MM.1S (cell line): Measurements from ENCODE around the gene TMEM258.

Experiments
- DNase-seq: peaks from one replicate; pipeline ENCODE4 v3.0.0-alpha.2; 2015
- H2AFZ ChIP-seq: fragments of 300-600 bp; sonication (generic); 2 replicates; pipeline ENCODE4 v1.6.0; 2016; ENCODE audit warnings: antibody characterized with exemption, low read length
- H3F3A ChIP-seq: fragments of 300-600 bp; sonication (generic); 2 replicates; pipeline ENCODE4 v1.6.1; 2016; ENCODE audit warnings: mild to moderate bottlenecking, antibody characterized with exemption, low read length, moderate library complexity, mixed read lengths; ENCODE audit not compliant: insufficient read depth
- H3K27ac ChIP-seq: fragments of 300-600 bp; sonication (generic); 2 replicates; pipeline ENCODE4 v1.5.1; 2016; ENCODE audit warnings: mild to moderate bottlenecking, low read length
- H3K27me3 ChIP-seq: fragments of 300-600 bp; sonication (generic); replicated peaks from 2 replicates; pipeline ENCODE4 v1.6.0; 2016; ENCODE audit warnings: low read length; ENCODE audit not compliant: insufficient read depth
- H3K36me3 ChIP-seq: fragments of 300-600 bp; sonication (generic); replicated peaks from 2 replicates; pipeline ENCODE4 v1.6.1; 2016; ENCODE audit warnings: mild to moderate bottlenecking, low read length, mixed read lengths; ENCODE audit not compliant: insufficient read depth
- H3K4me1 ChIP-seq: fragments of 300-600 bp; sonication (generic); 2 replicates; pipeline ENCODE4 v1.6.1; 2016; ENCODE audit warnings: low read length, mixed read lengths
- H3K4me2 ChIP-seq: fragments of 300-600 bp; sonication (generic); 2 replicates; pipeline ENCODE4 v1.6.0; 2016; ENCODE audit warnings: low read depth, low read length
- H3K4me3 ChIP-seq: fragments of 300-600 bp; sonication (generic); 2 replicates; pipeline ENCODE4 v1.5.1; 2016; ENCODE audit warnings: low read length, mixed read lengths
- H3K79me2 ChIP-seq: fragments of 300-600 bp; sonication (generic); 2 replicates; pipeline ENCODE4 v1.6.1; 2016; ENCODE audit warnings: mixed run types, low read length, mixed read lengths
- H3K9ac ChIP-seq: fragments of 300-600 bp; sonication (generic); 2 replicates; pipeline ENCODE4 v1.6.1; 2016; ENCODE audit warnings: low read length, mixed read lengths
- H3K9me2 ChIP-seq: fragments of 300-600 bp; sonication (generic); replicated peaks from 2 replicates; pipeline ENCODE4 v1.6.1; 2016; ENCODE audit warnings: mild to moderate bottlenecking, low read length, mixed read lengths; ENCODE audit not compliant: insufficient read depth
- H3K9me3 ChIP-seq: fragments of 300-600 bp; sonication (generic); replicated peaks from 2 replicates; pipeline ENCODE4 v1.6.1; 2016; ENCODE audit warnings: mild to moderate bottlenecking, low read length, mixed read lengths; ENCODE audit not compliant: insufficient read depth
- H4K20me1 ChIP-seq: fragments of 300-600 bp; sonication (generic); 2 replicates; pipeline ENCODE4 v1.6.1; 2016; ENCODE audit warnings: mild to moderate bottlenecking, low read length, moderate library complexity, mixed read lengths; ENCODE audit not compliant: insufficient read depth
- CTCF ChIP-seq: fragments of 300-600 bp; sonication (generic); IDR thresholded peaks from 2 replicates; pipeline ENCODE4 v1.5.1; 2016; ENCODE audit warnings: antibody characterized with exemption, low read length, mixed read lengths
- EZH2 ChIP-seq: fragments of 300-600 bp; sonication (generic); optimal IDR thresholded peaks from 2 replicates; pipeline ENCODE3; 2017; ENCODE audit warnings: low read depth, mild to moderate bottlenecking, antibody characterized with exemption, low read length, mixed read lengths
- EZH2phosphoT487 ChIP-seq: fragments of 300-600 bp; sonication (generic); IDR thresholded peaks from 2 replicates; pipeline ENCODE4 v1.6.1; 2018; ENCODE audit warnings: antibody characterized with exemption, low read length

Gene TMEM258

GRCh38 chr11:61828629-61829407 is 36.4 kb upstream of the TMEM258 start:
- H3K4me1 ChIP-seq, result 0 out of 2 replicates have a peak, but pooled peaks cover 9% of the 10 kb centered on the region
- no peak overlapping the region for H3K9ac ChIP-seq
- no peaks in the 10 kb centered on the region for H3K36me3 ChIP-seq
- no peaks in the 10 kb centered on the region for H3K9me2 ChIP-seq
- H3F3A ChIP-seq, result no peaks in the 10 kb centered on the region
- peak overlapping the region; percentile 35 for H3K4me3 ChIP-seq
- TF ChIP-seq CTCF, result peak; percentile 26
- no peak for TF ChIP-seq EZH2phosphoT487
- no peak for TF ChIP-seq EZH2
- H3K4me2 ChIP-seq, result peak overlapping the region; percentile 67
- no peaks in the 10 kb centered on the region for H4K20me1 ChIP-seq
- no peaks in the 10 kb centered on the region for H3K9me3 ChIP-seq
- no peaks in the 10 kb centered on the region for H3K79me2 ChIP-seq
- DNase-seq, result no peak
- H3K27me3 ChIP-seq, result peaks cover 41% of the 10 kb centered on the region
- no peak overlapping the region for H3K27ac ChIP-seq
- H2AFZ ChIP-seq, result peak overlapping the region; percentile 27

GRCh38 chr11:61828379-61828628 is 35.9 kb upstream of the TMEM258 start:
- no peaks in the 10 kb centered on the region for H3K9me2 ChIP-seq
- H3K4me1 ChIP-seq, result 0 out of 2 replicates have a peak, but pooled peaks cover 9% of the 10 kb centered on the region
- peak overlapping the region; percentile 12; the same call in 1 of the 2 replicates for H2AFZ ChIP-seq
- H3K27ac ChIP-seq, result no peak overlapping the region
- DNase-seq, result no peak
- H4K20me1 ChIP-seq, result no peaks in the 10 kb centered on the region
- H3K9me3 ChIP-seq, result no peaks in the 10 kb centered on the region
- peak overlapping the region; percentile 67 for H3K4me2 ChIP-seq
- no peak overlapping the region for H3K9ac ChIP-seq
- peaks cover 41% of the 10 kb centered on the region for H3K27me3 ChIP-seq
- H3K36me3 ChIP-seq, result no peaks in the 10 kb centered on the region
- H3K4me3 ChIP-seq, result peak overlapping the region; percentile 35
- H3K79me2 ChIP-seq, result no peaks in the 10 kb centered on the region
- TF ChIP-seq CTCF (no peak), EZH2 (no peak), EZH2phosphoT487 (no peak)
- H3F3A ChIP-seq, result no peaks in the 10 kb centered on the region

- DNase-seq, result no peak
- H2AFZ ChIP-seq, result peak within 1 kb of the TSS; percentile 27
- 0 out of 2 replicates have a peak, but pooled peaks have one; percentile 49 for TF ChIP-seq EZH2phosphoT487
- no peak for TF ChIP-seq EZH2
- TF ChIP-seq CTCF, result no peak
These were observed 35.4 kb upstream of the TMEM258 start, which contains the start of gene FADS2 for GRCh38 chr11:61827571-61828378. Gene FADS2, plus strand, starts transcription at chr11:61828300. Its CDS starts 91 bp downstream, at chr11:61828391.

More at GRCh38 chr11:61827571-61828378, 35.4 kb upstream of the TMEM258 start, which contains the start of gene FADS2:
- 0 out of 2 replicates have a peak, but pooled peaks cover 9% of the 10 kb centered on the region for H3K4me1 ChIP-seq
- no peaks in the 10 kb centered on the region for H3F3A ChIP-seq
- H3K79me2 ChIP-seq, result no peaks in the 10 kb centered on the region
- no peaks in the 10 kb centered on the region for H3K36me3 ChIP-seq
- H3K4me3 ChIP-seq, result peak within 1 kb of the TSS; percentile 35
- no peaks in the 10 kb centered on the region for H3K9me3 ChIP-seq
- H4K20me1 ChIP-seq, result no peaks in the 10 kb centered on the region
- no peak within 1 kb of the TSS for H3K27ac ChIP-seq
- no peaks in the 10 kb centered on the region for H3K9me2 ChIP-seq
- peak within 1 kb of the TSS; percentile 67 for H3K4me2 ChIP-seq
- peaks cover 41% of the 10 kb centered on the region for H3K27me3 ChIP-seq
- no peak within 1 kb of the TSS for H3K9ac ChIP-seq
